HepG2 (cell line): ENCODE data around the gene PROCR. TPM values are rescaled to one million over a fixed set of nuclear protein-coding genes. Genes with fewer than 3 reads are reported as not detected.

ENCODE experiments used
- AKAP8 ChIP-seq: sonication (generic); formaldehyde crosslinking; IDR thresholded peaks from 2 replicates; pipeline ENCODE4 v1.5.1; 2020; ENCODE audit warnings: mild to moderate bottlenecking, missing genetic modification reagents
- BORCS8-MEF2B ChIP-seq: sonication (generic); formaldehyde crosslinking; IDR thresholded peaks from 2 replicates; pipeline ENCODE4 v1.8.0; 2022; ENCODE audit warnings: mild to moderate bottlenecking, missing genetic modification reagents
- HNRNPUL1 ChIP-seq: fragments of 200-400 bp; formaldehyde crosslinking; IDR thresholded peaks from 2 replicates; pipeline ENCODE4 v1.6.1; 2017; ENCODE audit warnings: low read depth, mild to moderate bottlenecking, low read length, moderate library complexity
- JUNB ChIP-seq: sonication (generic); formaldehyde crosslinking; IDR thresholded peaks from 2 replicates; pipeline ENCODE4 v1.8.0; 2022; ENCODE audit warnings: missing genetic modification reagents, mild to moderate bottlenecking, borderline replicate concordance
- KDM5A ChIP-seq: fragments of 200-600 bp; sonication (generic); IDR thresholded peaks from 2 replicates; pipeline ENCODE4 v1.7.0; 2018; ENCODE audit warnings: antibody characterized with exemption, mild to moderate bottlenecking, low read length, borderline replicate concordance
- KLF16 ChIP-seq, 2 experiments: sonication (generic) in 1 of 2; formaldehyde crosslinking in 1 of 2; IDR thresholded peaks; 2 replicates each; pipeline versions ENCODE4 v1.6.1 to v1.8.0; 2016 to 2023; ENCODE audit warnings: missing genetic modification reagents in 2 of 2, missing compliant biosample characterization in 1 of 2
- MTA1 ChIP-seq: sonication (generic); formaldehyde crosslinking; IDR thresholded peaks from 2 replicates; pipeline ENCODE4 v1.4.0; 2020; ENCODE audit warnings: missing genetic modification reagents, mild to moderate bottlenecking, borderline replicate concordance
- SIN3B ChIP-seq: fragments of 150-350 bp; IDR thresholded peaks from 2 replicates; pipeline ENCODE4 v1.6.1; 2014; ENCODE audit warnings: low read length
- TBL1XR1 ChIP-seq: fragments of 150-350 bp; IDR thresholded peaks from 2 replicates; pipeline ENCODE4 v1.6.1; 2014; ENCODE audit warnings: borderline replicate concordance, low read length; ENCODE audit not compliant: partially characterized antibody
- WIZ ChIP-seq: sonication (generic); formaldehyde crosslinking; IDR thresholded peaks from 2 replicates; pipeline ENCODE4 v1.5.1; 2020; ENCODE audit warnings: mild to moderate bottlenecking, missing genetic modification reagents
- XRCC5 ChIP-seq: fragments of 200-400 bp; formaldehyde crosslinking; optimal IDR thresholded peaks from 2 replicates; pipeline ENCODE3; 2017; ENCODE audit warnings: mild to moderate bottlenecking, low read length
- ZFAT ChIP-seq: sonication (generic); formaldehyde crosslinking; conservative IDR thresholded peaks from 2 replicates; pipeline ENCODE4 v1.8.1; 2023; ENCODE audit warnings: missing genetic modification reagents, inconsistent platforms
- ZNF33A ChIP-seq: sonication (generic); formaldehyde crosslinking; IDR thresholded peaks from 2 replicates; pipeline ENCODE4 v1.5.1; 2020; ENCODE audit warnings: missing genetic modification reagents, mild to moderate bottlenecking, moderate library complexity, borderline replicate concordance
- ZNF614 ChIP-seq: IDR thresholded peaks from 2 replicates; pipeline ENCODE4 v1.6.1; 2018; ENCODE audit warnings: missing biosample characterization, missing genetic modification reagents, inconsistent platforms, borderline replicate concordance
- polyA plus RNA-seq, 8 experiments: library from polyadenylated mRNA; depleted of rRNA in 3 of 8; stranded (reverse) in 7 of 8; unstranded in 1 of 8; fragments of >200 nt; fragmentation: Illumina TruSeq in 4 of 8; extraction: Trizol in 4 of 8; gene quantifications; 2 replicates each; pipeline versions ENCODE4 v1.2.1 to v1.2.3, GENCODE V29; 2011 to 2016; ENCODE audit warnings: low read depth in 4 of 8, missing spikeins in 1 of 8, mixed read lengths in 1 of 8; ENCODE audit not compliant: insufficient read depth in 1 of 8
- total RNA-seq, 5 experiments: library from RNA; depleted of rRNA; stranded (reverse); fragments of >200 nt; fragmentation: Illumina TruSeq; extraction: Trizol; gene quantifications; 2 replicates each; pipeline ENCODE4 v1.2.3, GENCODE V29; 2016; ENCODE audit warnings: low read depth in 1 of 5
- TF ChIP-seq, protein P1 (sequence below): sonication (generic); formaldehyde crosslinking; conservative IDR thresholded peaks from 2 replicates; pipeline ENCODE4 v1.4.0; 2020; ENCODE audit warnings: mild to moderate bottlenecking, missing genetic modification reagents, moderate library complexity
- TF ChIP-seq, protein P2 (sequence below), 2 experiments: sonication (generic) in 1 of 2; formaldehyde crosslinking in 1 of 2; IDR thresholded peaks; 2 replicates each; pipeline versions ENCODE4 v1.4.0 to v1.6.1; 2018 to 2020; ENCODE audit warnings: missing genetic modification reagents in 2 of 2, borderline replicate concordance in 1 of 2, low read depth in 1 of 2, mild to moderate bottlenecking in 1 of 2, missing biosample characterization in 1 of 2
- TF ChIP-seq, protein P3 (sequence below): sonication (generic); formaldehyde crosslinking; IDR thresholded peaks from 2 replicates; pipeline ENCODE4 v1.5.0; 2020; ENCODE audit warnings: missing genetic modification reagents
- TF ChIP-seq, protein P4 (sequence below): sonication (generic); formaldehyde crosslinking; IDR thresholded peaks from 2 replicates; pipeline ENCODE4 v1.5.0; 2020; ENCODE audit warnings: missing genetic modification reagents, mild to moderate bottlenecking, borderline replicate concordance
- TF ChIP-seq, protein P5 (sequence below): sonication (generic); formaldehyde crosslinking; IDR thresholded peaks from 2 replicates; pipeline ENCODE4 v1.9.0; 2021; ENCODE audit warnings: missing genetic modification reagents, borderline replicate concordance

Gene PROCR
- total and polyA plus RNA-seq, 2 of the 13 experiments (the other 11 are each of a cell fraction or from before 2014, with no cell fraction given), result 1.4 to 1.7 TPM

DNA sequence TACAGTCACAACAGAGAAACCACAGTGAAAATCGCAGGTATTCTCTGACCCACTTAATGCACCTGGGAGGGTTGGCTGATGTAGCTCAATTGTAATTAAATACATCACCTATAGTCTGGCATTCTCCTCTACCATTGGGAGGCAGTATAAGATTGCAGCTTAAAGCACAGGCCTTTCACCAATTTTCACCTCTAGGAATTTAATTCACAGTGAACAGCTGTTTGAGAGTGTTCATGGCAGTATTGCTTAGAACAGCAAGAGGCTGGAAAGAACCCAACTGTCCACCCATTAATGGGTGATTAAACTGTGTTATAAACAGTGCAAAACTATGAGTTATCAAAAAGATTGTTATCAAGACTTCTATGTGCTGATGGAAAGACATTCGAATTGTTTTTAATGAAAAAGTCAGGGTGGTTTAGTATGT lies 26.7 kb upstream of the PROCR start (continued):
- TF ChIP-seq, protein P1, sequence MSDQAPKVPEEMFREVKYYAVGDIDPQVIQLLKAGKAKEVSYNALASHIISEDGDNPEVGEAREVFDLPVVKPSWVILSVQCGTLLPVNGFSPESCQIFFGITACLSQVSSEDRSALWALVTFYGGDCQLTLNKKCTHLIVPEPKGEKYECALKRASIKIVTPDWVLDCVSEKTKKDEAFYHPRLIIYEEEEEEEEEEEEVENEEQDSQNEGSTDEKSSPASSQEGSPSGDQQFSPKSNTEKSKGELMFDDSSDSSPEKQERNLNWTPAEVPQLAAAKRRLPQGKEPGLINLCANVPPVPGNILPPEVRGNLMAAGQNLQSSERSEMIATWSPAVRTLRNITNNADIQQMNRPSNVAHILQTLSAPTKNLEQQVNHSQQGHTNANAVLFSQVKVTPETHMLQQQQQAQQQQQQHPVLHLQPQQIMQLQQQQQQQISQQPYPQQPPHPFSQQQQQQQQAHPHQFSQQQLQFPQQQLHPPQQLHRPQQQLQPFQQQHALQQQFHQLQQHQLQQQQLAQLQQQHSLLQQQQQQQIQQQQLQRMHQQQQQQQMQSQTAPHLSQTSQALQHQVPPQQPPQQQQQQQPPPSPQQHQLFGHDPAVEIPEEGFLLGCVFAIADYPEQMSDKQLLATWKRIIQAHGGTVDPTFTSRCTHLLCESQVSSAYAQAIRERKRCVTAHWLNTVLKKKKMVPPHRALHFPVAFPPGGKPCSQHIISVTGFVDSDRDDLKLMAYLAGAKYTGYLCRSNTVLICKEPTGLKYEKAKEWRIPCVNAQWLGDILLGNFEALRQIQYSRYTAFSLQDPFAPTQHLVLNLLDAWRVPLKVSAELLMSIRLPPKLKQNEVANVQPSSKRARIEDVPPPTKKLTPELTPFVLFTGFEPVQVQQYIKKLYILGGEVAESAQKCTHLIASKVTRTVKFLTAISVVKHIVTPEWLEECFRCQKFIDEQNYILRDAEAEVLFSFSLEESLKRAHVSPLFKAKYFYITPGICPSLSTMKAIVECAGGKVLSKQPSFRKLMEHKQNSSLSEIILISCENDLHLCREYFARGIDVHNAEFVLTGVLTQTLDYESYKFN (CRISPR knock-in tag), result no peak
- TF ChIP-seq KDM5A, result no peak
- TF ChIP-seq JUNB (CRISPR knock-in tag), result no peak
- TF ChIP-seq, protein P2, sequence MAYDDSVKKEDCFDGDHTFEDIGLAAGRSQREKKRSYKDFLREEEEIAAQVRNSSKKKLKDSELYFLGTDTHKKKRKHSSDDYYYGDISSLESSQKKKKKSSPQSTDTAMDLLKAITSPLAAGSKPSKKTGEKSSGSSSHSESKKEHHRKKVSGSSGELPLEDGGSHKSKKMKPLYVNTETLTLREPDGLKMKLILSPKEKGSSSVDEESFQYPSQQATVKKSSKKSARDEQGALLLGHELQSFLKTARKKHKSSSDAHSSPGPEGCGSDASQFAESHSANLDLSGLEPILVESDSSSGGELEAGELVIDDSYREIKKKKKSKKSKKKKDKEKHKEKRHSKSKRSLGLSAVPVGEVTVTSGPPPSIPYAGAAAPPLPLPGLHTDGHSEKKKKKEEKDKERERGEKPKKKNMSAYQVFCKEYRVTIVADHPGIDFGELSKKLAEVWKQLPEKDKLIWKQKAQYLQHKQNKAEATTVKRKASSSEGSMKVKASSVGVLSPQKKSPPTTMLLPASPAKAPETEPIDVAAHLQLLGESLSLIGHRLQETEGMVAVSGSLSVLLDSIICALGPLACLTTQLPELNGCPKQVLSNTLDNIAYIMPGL (CRISPR knock-in tag; IDR thresholded peaks at IDR 0.05; ENCODE audit: borderline replicate concordance in 1 of 2, low read depth in 1 of 2), result peak; percentile 53 to 80
- TF ChIP-seq BORCS8-MEF2B (CRISPR knock-in tag), result no peak
- TF ChIP-seq ZFAT, result no peak
- no peak for TF ChIP-seq HNRNPUL1
- TF ChIP-seq, protein P3, sequence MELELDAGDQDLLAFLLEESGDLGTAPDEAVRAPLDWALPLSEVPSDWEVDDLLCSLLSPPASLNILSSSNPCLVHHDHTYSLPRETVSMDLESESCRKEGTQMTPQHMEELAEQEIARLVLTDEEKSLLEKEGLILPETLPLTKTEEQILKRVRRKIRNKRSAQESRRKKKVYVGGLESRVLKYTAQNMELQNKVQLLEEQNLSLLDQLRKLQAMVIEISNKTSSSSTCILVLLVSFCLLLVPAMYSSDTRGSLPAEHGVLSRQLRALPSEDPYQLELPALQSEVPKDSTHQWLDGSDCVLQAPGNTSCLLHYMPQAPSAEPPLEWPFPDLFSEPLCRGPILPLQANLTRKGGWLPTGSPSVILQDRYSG, result no peak
- TF ChIP-seq, protein P4, sequence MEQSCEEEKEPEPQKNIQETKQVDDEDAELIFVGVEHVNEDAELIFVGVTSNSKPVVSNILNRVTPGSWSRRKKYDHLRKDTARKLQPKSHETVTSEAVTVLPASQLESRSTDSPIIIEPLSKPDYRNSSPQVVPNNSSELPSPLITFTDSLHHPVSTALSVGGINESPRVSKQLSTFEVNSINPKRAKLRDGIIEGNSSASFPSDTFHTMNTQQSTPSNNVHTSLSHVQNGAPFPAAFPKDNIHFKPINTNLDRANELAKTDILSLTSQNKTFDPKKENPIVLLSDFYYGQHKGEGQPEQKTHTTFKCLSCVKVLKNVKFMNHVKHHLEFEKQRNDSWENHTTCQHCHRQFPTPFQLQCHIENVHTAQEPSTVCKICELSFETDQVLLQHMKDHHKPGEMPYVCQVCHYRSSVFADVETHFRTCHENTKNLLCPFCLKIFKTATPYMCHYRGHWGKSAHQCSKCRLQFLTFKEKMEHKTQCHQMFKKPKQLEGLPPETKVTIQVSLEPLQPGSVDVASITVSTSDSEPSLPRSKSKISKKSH (CRISPR knock-in tag), result no peak
- TF ChIP-seq XRCC5, result peak; percentile 44
- no peak for TF ChIP-seq SIN3B
- peak; percentile 62; the same call in 1 of the 2 replicates for TF ChIP-seq ZNF614
- peak in 1 of 2 experiments; percentile 58; a peak in 1 of 4 replicates for TF ChIP-seq KLF16 (CRISPR knock-in tag; IDR thresholded peaks at IDR 0.05)
- TF ChIP-seq AKAP8, result no peak
- TF ChIP-seq WIZ (CRISPR knock-in tag), result 0 out of 2 replicates have a peak, but pooled peaks have one; percentile 55
- no peak for TF ChIP-seq ZNF33A (CRISPR knock-in tag)
- peak; percentile 36 for TF ChIP-seq TBL1XR1
- TF ChIP-seq, protein P5, sequence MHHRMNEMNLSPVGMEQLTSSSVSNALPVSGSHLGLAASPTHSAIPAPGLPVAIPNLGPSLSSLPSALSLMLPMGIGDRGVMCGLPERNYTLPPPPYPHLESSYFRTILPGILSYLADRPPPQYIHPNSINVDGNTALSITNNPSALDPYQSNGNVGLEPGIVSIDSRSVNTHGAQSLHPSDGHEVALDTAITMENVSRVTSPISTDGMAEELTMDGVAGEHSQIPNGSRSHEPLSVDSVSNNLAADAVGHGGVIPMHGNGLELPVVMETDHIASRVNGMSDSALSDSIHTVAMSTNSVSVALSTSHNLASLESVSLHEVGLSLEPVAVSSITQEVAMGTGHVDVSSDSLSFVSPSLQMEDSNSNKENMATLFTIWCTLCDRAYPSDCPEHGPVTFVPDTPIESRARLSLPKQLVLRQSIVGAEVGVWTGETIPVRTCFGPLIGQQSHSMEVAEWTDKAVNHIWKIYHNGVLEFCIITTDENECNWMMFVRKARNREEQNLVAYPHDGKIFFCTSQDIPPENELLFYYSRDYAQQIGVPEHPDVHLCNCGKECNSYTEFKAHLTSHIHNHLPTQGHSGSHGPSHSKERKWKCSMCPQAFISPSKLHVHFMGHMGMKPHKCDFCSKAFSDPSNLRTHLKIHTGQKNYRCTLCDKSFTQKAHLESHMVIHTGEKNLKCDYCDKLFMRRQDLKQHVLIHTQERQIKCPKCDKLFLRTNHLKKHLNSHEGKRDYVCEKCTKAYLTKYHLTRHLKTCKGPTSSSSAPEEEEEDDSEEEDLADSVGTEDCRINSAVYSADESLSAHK (CRISPR knock-in tag), result no peak
- TF ChIP-seq MTA1 (CRISPR knock-in tag), result no peak
